HUDEP-2 (cell line): ENCODE results near the gene ZNF786.
"Not testable (repeated sequence)": the region's sequence is repeated elsewhere in the genome, so short reads cannot be mapped to it uniquely, and the experiment has no call there.

ENCODE experiments used
- DNase-seq, 76 experiments: peaks; one replicate each; lab custom pipeline; 2025; ENCODE audit not compliant: unreplicated experiment in 76 of 76; lab: John Stamatoyannopoulos, UW

The ZNF786 gene

DNA sequence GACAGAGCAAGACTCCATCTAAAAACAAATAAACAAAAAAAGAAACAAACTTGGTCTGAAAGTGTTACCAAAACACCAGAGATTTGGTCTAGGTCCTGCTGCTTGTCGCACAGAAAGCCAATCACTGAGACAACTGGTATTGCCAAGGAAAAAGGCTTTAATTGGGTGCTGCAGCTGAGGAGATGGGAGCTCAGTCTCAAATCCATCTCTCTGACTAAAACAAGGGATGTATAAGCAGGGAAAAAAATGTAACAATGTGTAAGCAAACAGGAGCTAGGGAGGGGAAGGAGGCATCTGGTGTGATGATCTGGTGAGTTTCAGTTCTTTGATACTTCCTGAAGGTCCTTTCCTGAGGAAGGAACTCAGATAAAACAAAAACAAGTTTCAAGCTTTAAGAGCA lies 53.8 kb downstream of the ZNF786 start:
- no peak for DNase-seq

GRCh38 chr7:149031353-149031910 lies 59.1 kb downstream of the ZNF786 start:
- DNase-seq = no peak

GRCh38 chr7:149030439-149030838 lies 60.1 kb downstream of the ZNF786 start:
- DNase-seq = not testable (repeated sequence)

DNA sequence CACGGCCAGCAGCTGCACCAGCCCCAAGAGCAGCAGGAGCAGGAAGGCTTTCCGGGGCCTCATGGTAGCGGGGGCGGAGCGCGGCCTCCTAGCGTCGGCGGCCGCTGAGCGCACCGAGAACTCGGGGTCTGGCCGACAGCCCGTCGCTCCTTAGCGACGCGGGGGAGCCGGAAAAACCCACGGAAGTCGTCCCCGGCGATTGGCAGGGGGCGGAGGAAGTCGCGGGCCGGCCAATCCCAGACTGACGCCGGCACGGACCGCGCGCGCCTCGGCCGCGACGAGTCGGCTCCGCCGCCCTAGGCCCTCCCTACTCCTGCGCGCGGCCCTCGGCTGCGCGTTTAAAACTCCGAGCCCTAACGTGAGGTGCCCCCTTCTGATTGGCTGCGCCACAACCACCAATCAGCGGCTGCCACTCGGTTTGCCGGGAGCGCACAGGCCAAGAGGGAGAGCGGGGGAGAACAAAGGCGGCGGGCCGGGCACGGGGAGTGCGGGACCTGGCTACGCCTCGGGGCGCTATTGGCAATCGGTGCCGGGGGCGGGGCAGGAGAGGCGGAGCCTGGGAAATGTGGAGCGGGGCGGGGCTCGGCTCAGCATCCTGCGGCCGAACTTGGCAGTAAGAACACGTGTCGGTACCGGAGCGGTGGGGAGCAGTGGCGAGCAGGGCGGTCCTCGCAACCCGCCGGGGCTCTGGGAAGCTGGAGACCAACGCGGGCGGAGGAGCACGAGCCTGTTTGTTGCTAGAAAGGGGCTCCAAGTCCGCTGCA lies 62.0 kb downstream of the ZNF786 start, which contains the start of gene PDIA4:
Gene PDIA4, minus strand, starts transcription at position 160 of the 764 bp plus-strand sequence. Its CDS starts 97 bp downstream, at position 63.
- DNase-seq = peak; percentile 65 to 99 (median 98)

GRCh38 chr7:149027611-149028345 lies 62.7 kb downstream of the ZNF786 start:
- peak in 7 of 76 experiments; percentile 2 to 32 (median 19) for DNase-seq

- no peak for DNase-seq
Measured at GRCh38 chr7:149027055-149027454, 63.5 kb downstream of the ZNF786 start.

DNA sequence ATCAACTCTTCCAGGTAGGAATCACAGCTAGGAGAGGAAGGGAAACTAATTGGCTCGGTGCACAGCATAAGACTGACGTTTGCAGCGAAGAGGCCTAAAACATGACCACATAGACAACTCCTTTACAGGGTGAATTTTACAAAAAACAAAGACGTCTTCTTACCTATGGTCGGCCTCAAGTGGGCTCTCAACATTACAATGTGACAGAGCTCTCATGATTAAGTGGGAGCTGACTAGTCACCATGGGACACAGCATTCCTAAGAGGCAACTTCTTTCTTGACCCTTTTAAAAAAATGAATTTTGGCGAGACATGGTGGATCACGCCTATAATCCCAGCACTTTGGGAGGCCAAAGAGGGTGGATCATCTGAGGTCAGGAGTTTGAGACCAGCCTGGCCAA lies 66.9 kb downstream of the ZNF786 start:
- no peak for DNase-seq

DNA sequence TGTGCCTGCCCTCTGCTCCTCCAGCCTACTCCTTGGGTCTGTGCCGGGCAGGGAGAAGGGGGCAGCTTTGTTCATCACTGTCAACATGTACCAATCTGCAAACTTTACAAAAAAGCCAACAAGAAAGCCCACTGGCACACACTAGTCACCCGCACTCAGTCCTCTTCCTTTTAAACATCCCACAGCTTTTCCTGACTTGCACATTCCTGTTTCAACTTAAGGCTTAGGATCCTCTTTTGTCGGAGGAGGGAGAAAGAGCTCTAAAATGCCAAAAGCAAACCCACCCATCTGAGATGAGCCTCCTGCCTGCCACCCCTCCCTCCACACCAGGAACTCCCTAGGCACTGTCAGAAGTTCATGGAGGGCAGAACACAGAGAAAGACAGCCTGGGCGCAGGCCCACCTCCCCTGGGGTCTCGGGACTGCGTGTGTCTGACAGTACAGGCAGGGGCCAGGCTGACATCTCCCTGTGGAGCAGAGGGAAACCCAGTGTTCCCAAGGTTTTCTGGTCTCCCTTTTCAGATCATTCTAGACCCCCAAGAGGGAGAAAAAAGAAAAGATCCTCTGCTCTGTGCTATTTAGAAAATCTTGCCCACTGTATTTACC lies 67.7 kb downstream of the ZNF786 start:
- no peak for DNase-seq

DNA sequence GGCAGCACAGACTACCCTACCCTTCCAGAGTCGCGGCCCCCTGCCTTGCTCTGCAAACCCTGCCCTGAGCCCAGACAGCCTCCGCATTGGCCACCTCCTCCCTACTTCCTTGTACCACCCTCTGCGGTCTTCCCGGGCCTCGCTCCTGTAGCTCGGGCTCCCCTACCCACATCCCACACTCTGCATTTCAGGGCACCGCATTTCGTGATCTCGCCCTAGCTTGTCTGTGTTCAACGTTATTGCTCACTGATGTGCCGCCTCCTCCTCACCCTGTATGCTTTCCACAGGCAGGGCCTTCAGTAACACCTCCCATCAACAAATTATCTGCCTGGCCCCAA lies 68.8 kb downstream of the ZNF786 start:
- no peak for DNase-seq

DNA sequence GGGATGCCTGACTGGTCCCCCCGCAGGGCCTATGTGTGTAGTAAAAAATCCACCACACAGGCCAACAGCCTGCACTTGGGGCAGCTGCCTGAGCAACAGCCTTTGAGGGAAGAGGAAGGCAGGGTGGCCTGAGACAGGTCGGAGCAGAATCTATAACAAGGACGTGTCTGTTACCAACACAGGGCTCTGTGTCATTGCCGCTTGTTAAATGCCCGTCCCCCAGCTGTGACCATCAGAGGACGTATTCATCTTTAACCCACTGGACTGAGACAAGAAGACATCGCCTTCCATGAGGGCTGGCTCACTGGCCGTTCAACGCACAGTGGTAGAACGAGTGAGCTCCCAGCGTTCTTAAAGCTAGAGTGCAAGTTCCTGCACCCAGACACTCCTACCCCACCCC lies 70.0 kb downstream of the ZNF786 start:
- no peak for DNase-seq
